H1 (cell line): ENCODE results near the gene CCDC120. TPM values are rescaled to one million over a fixed set of nuclear protein-coding genes. Genes with fewer than 3 reads are reported as not detected.

Source experiments
- CTCF ChIA-PET: fragments of 300-600 bp; sonication (Branson Sonifier 250); formaldehyde crosslinking; loops from one replicate; lab custom pipeline; 2021; ENCODE audit not compliant: partially characterized antibody; lab: Charles Lee
- POLR2A ChIA-PET: fragments of 300-600 bp; sonication (Branson Sonifier 250); formaldehyde crosslinking; loops from one replicate; lab custom pipeline; 2021; ENCODE audit warnings: inconsistent platforms; ENCODE audit not compliant: partially characterized antibody; lab: Charles Lee
- DNase-seq, 2 experiments: peaks; one replicate each; pipeline versions ENCODE4 v3.0.0 to v3.0.0-alpha.2; 2010 to 2022; ENCODE audit warnings: low spot score in 2 of 2, low read depth in 1 of 2, mixed read lengths in 1 of 2
- FAIRE-seq: peaks from 2 replicates; lab custom pipeline; 2011; peaks lifted over from hg19 to GRCh38; lab: Jason Lieb, UNC
- H2AFZ ChIP-seq: 2 replicates; pipeline ENCODE4 v1.8.1; 2012; ENCODE audit warnings: low read length, inconsistent platforms
- H2AK5ac ChIP-seq: 2 replicates; pipeline ENCODE4 v1.6.1; 2013; ENCODE audit warnings: low read depth, low read length
- H2BK120ac ChIP-seq: replicated peaks from 2 replicates; pipeline ENCODE3; 2013; ENCODE audit warnings: low read depth, low read length, inconsistent platforms
- H2BK12ac ChIP-seq: 2 replicates; pipeline ENCODE4 v1.6.1; 2013; ENCODE audit warnings: low read depth, low read length
- H2BK15ac ChIP-seq: 2 replicates; pipeline ENCODE4 v1.6.1; 2013; ENCODE audit warnings: low read length
- H2BK20ac ChIP-seq: 2 replicates; pipeline ENCODE4 v1.6.1; 2013; ENCODE audit warnings: low read length
- H2BK5ac ChIP-seq: 2 replicates; pipeline ENCODE4 v1.6.1; 2013; ENCODE audit warnings: low read depth, low read length
- H3K14ac ChIP-seq: 2 replicates; pipeline ENCODE4 v1.6.1; 2013; ENCODE audit warnings: inconsistent platforms; ENCODE audit not compliant: insufficient read length
- H3K18ac ChIP-seq: 2 replicates; pipeline ENCODE4 v1.6.1; 2013; ENCODE audit warnings: low read length; ENCODE audit errors: extremely low read depth
- H3K23ac ChIP-seq: 2 replicates; pipeline ENCODE4 v1.6.1; 2013; ENCODE audit warnings: inconsistent platforms; ENCODE audit not compliant: insufficient read length
- H3K23me2 ChIP-seq: 2 replicates; pipeline ENCODE4 v1.6.1; 2013; ENCODE audit warnings: low read depth, low read length
- H3K27ac ChIP-seq: 2 replicates; pipeline ENCODE4 v1.6.1; 2011; ENCODE audit warnings: low read depth, low read length, inconsistent platforms
- H3K27me3 ChIP-seq, 4 experiments: replicated peaks in 1 of 4; 1 replicate in 1 of 4; 2 replicates in 3 of 4; pipeline versions ENCODE4 v1.6.1 to v1.8.1; 2011 to 2013; ENCODE audit warnings: low read length in 3 of 4, mild to moderate bottlenecking in 3 of 4, inconsistent platforms in 2 of 4, mixed read lengths in 2 of 4, moderate library complexity in 1 of 4; ENCODE audit not compliant: control insufficient read depth in 3 of 4, insufficient read depth in 3 of 4; ENCODE audit errors: extremely low read depth in 1 of 4
- H3K36me3 ChIP-seq, 4 experiments: 2 replicates each; pipeline versions ENCODE4 v1.6.1 to v1.8.1; 2011 to 2013; ENCODE audit warnings: mild to moderate bottlenecking in 4 of 4, low read length in 3 of 4, moderate library complexity in 2 of 4, control low read depth in 1 of 4, inconsistent platforms in 1 of 4; ENCODE audit not compliant: insufficient read depth in 4 of 4, control insufficient read depth in 2 of 4
- H3K4ac ChIP-seq: replicated peaks from 2 replicates; pipeline ENCODE3; 2013; ENCODE audit warnings: low read length, low read depth, mixed read lengths, inconsistent platforms; ENCODE audit not compliant: insufficient read length
- H3K4me1 ChIP-seq, 4 experiments: replicated peaks in 1 of 4; 1 replicate in 1 of 4; 2 replicates in 3 of 4; pipeline versions ENCODE4 v1.6.1 to v1.8.1; 2011 to 2013; ENCODE audit warnings: low read length in 3 of 4, inconsistent platforms in 2 of 4, mixed read lengths in 1 of 4; ENCODE audit not compliant: insufficient read depth in 4 of 4, control insufficient read depth in 3 of 4
- H3K4me2 ChIP-seq, 2 experiments: 2 replicates each; pipeline versions ENCODE4 v1.6.1 to v1.8.1; 2011 to 2013; ENCODE audit warnings: low read depth in 2 of 2, low read length in 2 of 2, control low read depth in 1 of 2, inconsistent platforms in 1 of 2, mild to moderate bottlenecking in 1 of 2; ENCODE audit not compliant: insufficient read depth in 1 of 2
- H3K4me3 ChIP-seq, 4 experiments: fragments of 200-600, 300-600 bp in 1 of 4; sonication (generic), shearing (Covaris generic), sonication (Bioruptor Twin) in 1 of 4; 2 replicates each; pipeline versions ENCODE4 v1.5.1 to v1.8.1; 2011 to 2016; ENCODE audit warnings: low read length in 4 of 4, low read depth in 3 of 4, control low read depth in 2 of 4, inconsistent platforms in 2 of 4, mild to moderate bottlenecking in 2 of 4, mixed read lengths in 1 of 4, moderate library complexity in 1 of 4; ENCODE audit not compliant: insufficient read depth in 2 of 4; ENCODE audit errors: extremely low read depth in 1 of 4
- H3K56ac ChIP-seq: replicated peaks from 2 replicates; pipeline ENCODE3; 2013; ENCODE audit warnings: low read depth, mild to moderate bottlenecking, mixed read lengths, low read length, inconsistent platforms; ENCODE audit not compliant: insufficient read length
- H3K79me1 ChIP-seq: 2 replicates; pipeline ENCODE4 v1.6.1; 2013; ENCODE audit warnings: low read depth, low read length, control low read depth
- H3K79me2 ChIP-seq, 2 experiments: 2 replicates each; pipeline versions ENCODE4 v1.6.1 to v1.8.1; 2012 to 2013; ENCODE audit warnings: low read length in 2 of 2, mild to moderate bottlenecking in 2 of 2, inconsistent platforms in 1 of 2; ENCODE audit not compliant: insufficient read depth in 2 of 2, control insufficient read depth in 1 of 2
- H3K9ac ChIP-seq, 4 experiments: replicated peaks in 1 of 4; 1 replicate in 1 of 4; 2 replicates in 3 of 4; pipeline versions ENCODE4 v1.6.1 to v1.8.1; 2011 to 2013; ENCODE audit warnings: low read depth in 3 of 4, low read length in 3 of 4, control low read depth in 2 of 4, mild to moderate bottlenecking in 2 of 4, moderate library complexity in 2 of 4, inconsistent platforms in 1 of 4; ENCODE audit errors: extremely low read depth in 1 of 4
- H3K9me3 ChIP-seq, 2 experiments: 2 replicates each; pipeline versions ENCODE4 v1.6.1 to v1.8.1; 2012 to 2013; ENCODE audit warnings: mild to moderate bottlenecking in 2 of 2, moderate library complexity in 2 of 2, control low read depth in 1 of 2, inconsistent platforms in 1 of 2, low read depth in 1 of 2, low read length in 1 of 2, mixed read lengths in 1 of 2; ENCODE audit not compliant: insufficient read depth in 2 of 2
- H4K20me1 ChIP-seq, 2 experiments: replicated peaks in 1 of 2; 2 replicates each; pipeline versions ENCODE3 to v1.8.1; 2011 to 2013; ENCODE audit warnings: inconsistent platforms in 2 of 2, low read length in 2 of 2, mild to moderate bottlenecking in 1 of 2; ENCODE audit not compliant: insufficient read depth in 2 of 2, control insufficient read depth in 1 of 2
- H4K5ac ChIP-seq: 2 replicates; pipeline ENCODE4 v1.6.1; 2013; ENCODE audit warnings: low read length, low read depth, mixed read lengths, inconsistent platforms; ENCODE audit not compliant: insufficient read length
- H4K8ac ChIP-seq: 2 replicates; pipeline ENCODE4 v1.8.0; 2013; ENCODE audit warnings: mild to moderate bottlenecking, moderate library complexity, low read length, inconsistent platforms; ENCODE audit not compliant: insufficient read depth; ENCODE audit errors: extremely low read depth
- H4K91ac ChIP-seq: replicated peaks from 2 replicates; pipeline ENCODE3; 2013; ENCODE audit warnings: low read length, mixed read lengths, inconsistent platforms; ENCODE audit not compliant: insufficient read length
- ASH2L ChIP-seq: fragments of 200-600, 300-600 bp; sonication (generic); IDR thresholded peaks from one replicate; pipeline ENCODE4 v1.7.1; 2017; ENCODE audit warnings: low read length
- BACH1 ChIP-seq: IDR thresholded peaks from 2 replicates; pipeline ENCODE4 v1.6.1; 2012; ENCODE audit warnings: low read length, improper control_type of control experiment
- CEBPB ChIP-seq: IDR thresholded peaks from 2 replicates; pipeline ENCODE4 v1.6.1; 2012; ENCODE audit warnings: low read depth, low read length
- HDAC6 ChIP-seq: IDR thresholded peaks from one replicate; pipeline ENCODE4 v1.7.1; 2012; ENCODE audit warnings: low read depth, mild to moderate bottlenecking, inconsistent platforms, low read length, moderate library complexity
- KDM5A ChIP-seq: fragments of 200-600 bp; IDR thresholded peaks from 2 replicates; pipeline ENCODE4 v1.7.1; 2012; ENCODE audit warnings: mild to moderate bottlenecking, low read length, inconsistent platforms, mixed read lengths
- SP1 ChIP-seq: IDR thresholded peaks from 2 replicates; pipeline ENCODE4 v1.6.1; 2011; ENCODE audit warnings: low read depth, low read length
- TAF1 ChIP-seq: IDR thresholded peaks from 2 replicates; pipeline ENCODE4 v1.6.1; 2011; ENCODE audit warnings: mild to moderate bottlenecking, low read depth, low read length
- TEAD4 ChIP-seq: IDR thresholded peaks from 2 replicates; pipeline ENCODE4 v1.6.1; 2012; ENCODE audit warnings: low read depth, low read length, inconsistent platforms, mixed read lengths
- YY1 ChIP-seq: IDR thresholded peaks from 2 replicates; pipeline ENCODE4 v1.6.1; 2011; ENCODE audit warnings: low read depth, mild to moderate bottlenecking, low read length
- WGBS, 2 experiments: shearing (Covaris generic) in 1 of 2; methylation state at CpG; one replicate each; pipeline versions ENCODE4 v1.1.6 to v1.1.7; 2013 to 2015; ENCODE audit warnings: low lambda C conversion rate in 2 of 2, mixed read lengths in 2 of 2, inconsistent platforms in 1 of 2, low coverage in 1 of 2, missing lambda C conversion rate in 1 of 2; ENCODE audit not compliant: insufficient replicate concordance in 2 of 2, insufficient coverage in 1 of 2, insufficient read length in 1 of 2; ENCODE audit errors: extremely low coverage in 1 of 2, missing lambda C conversion rate in 1 of 2; 5-methylcytosine and 5-hydroxymethylcytosine counted together
- polyA plus RNA-seq, 7 experiments: library from polyadenylated mRNA; depleted of rRNA in 3 of 7; stranded (reverse) in 5 of 7; unstranded in 2 of 7; fragments of >200 nt in 5 of 7; fragments of 200-250 nt in 2 of 7; gene quantifications; 1 replicate in 5 of 7; 2 replicates in 1 of 7; 4 replicates in 1 of 7; pipeline versions ENCODE4 v1.2.1 to v1.2.3, GENCODE V29; 2011 to 2013; ENCODE audit warnings: missing spikeins in 2 of 7, mixed read lengths in 2 of 7
- total RNA-seq: library from RNA; stranded (reverse); fragmentation: NEBNext Ultra II Directional; extraction: Animal tissue kit (Norgen Biotek cat#: 25700); gene quantifications from 2 replicates; pipeline ENCODE4 v1.2.1, GENCODE V29; 2021
- TF ChIP-seq, protein P1 (sequence below): IDR thresholded peaks from 2 replicates; pipeline ENCODE4 v1.6.1; 2012; ENCODE audit warnings: inconsistent platforms

CCDC120 gene
- total and polyA plus RNA-seq, 2 of the 8 experiments (the other 6 are each of a cell fraction or from before 2014, with no cell fraction given) = 4.9 to 11.9 TPM

DNA sequence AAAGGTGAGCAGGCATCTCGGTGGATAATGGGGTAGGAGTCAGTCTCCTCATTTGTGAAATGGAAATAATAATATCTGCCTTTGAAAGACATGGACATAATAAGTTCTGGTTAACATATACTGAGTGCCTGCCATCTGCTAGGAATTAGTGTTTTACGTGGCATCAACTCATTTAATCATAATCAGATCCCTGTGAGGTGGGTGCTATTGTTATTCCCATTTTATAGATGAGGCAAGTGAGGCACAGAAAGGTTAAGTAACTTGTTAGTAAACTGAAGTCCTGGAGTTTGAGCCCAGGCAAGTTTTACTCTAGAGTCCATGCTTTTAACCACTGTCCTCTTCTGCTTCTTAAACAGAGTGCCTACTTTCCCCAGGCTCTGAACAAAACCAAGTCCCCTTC lies 7.5 kb downstream of the CCDC120 start:
- H3K4ac ChIP-seq = no peak overlapping the region
- H3K27ac ChIP-seq = no peak overlapping the region
- H2AFZ ChIP-seq = no peak overlapping the region
- H3K9ac ChIP-seq = no peak overlapping the region
- ChIA-PET POLR2A (interaction anchor here (1.6 kb wide), 1 partner anchor 154 kb away, joined by 3 read pairs; no protein-coding TSS in a partner anchor), CTCF (interaction anchor here (1.4 kb wide), 1 partner anchor 10 kb away, joined by 4 read pairs; no protein-coding TSS in a partner anchor)
- no peak overlapping the region for H2BK20ac ChIP-seq
- no peak overlapping the region for H3K18ac ChIP-seq
- H4K5ac ChIP-seq = no peak overlapping the region
- H3K23ac ChIP-seq = no peak overlapping the region
- no peak overlapping the region for H3K4me2 ChIP-seq
- H2BK15ac ChIP-seq = no peak overlapping the region
- peaks cover 0 to 12% (median 3%) of the 10 kb centered on the region in 4 experiments; a peak in 2 of 8 replicates for H3K36me3 ChIP-seq
- no peak for FAIRE-seq
- TF ChIP-seq TAF1 (no peak), KDM5A (no peak), BACH1 (no peak), YY1 (no peak), SP1 (no peak), CEBPB (no peak), TEAD4 (no peak), HDAC6 (no peak), ASH2L (no peak)
- TF ChIP-seq, protein P1, sequence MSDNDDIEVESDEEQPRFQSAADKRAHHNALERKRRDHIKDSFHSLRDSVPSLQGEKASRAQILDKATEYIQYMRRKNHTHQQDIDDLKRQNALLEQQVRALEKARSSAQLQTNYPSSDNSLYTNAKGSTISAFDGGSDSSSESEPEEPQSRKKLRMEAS = no peak
- DNase-seq = no peak
- peaks cover 0 to 1% of the 10 kb centered on the region in 2 experiments for H4K20me1 ChIP-seq
- H3K4me1 ChIP-seq = 0 out of 7 replicates have a peak, but pooled peaks cover 0 to under 1% (median 0%) of the 10 kb centered on the region in 4 experiments
- no peaks in the 10 kb centered on the region for H3K79me2 ChIP-seq
- H4K8ac ChIP-seq = no peak overlapping the region
- H3K4me3 ChIP-seq = no peak overlapping the region
- 83% methylated on average over 1 of the region's 2 CpGs; no CpG with 5 or more reads in 1 of the 2 experiments for WGBS, 2 experiments
- H2BK12ac ChIP-seq = no peak overlapping the region
- H2AK5ac ChIP-seq = no peak overlapping the region
- H3K56ac ChIP-seq = no peak overlapping the region
- H3K79me1 ChIP-seq = no peaks in the 10 kb centered on the region
- no peaks in the 10 kb centered on the region for H3K27me3 ChIP-seq
- H2BK120ac ChIP-seq = no peak overlapping the region
- no peaks in the 10 kb centered on the region for H3K9me3 ChIP-seq
- no peak overlapping the region for H4K91ac ChIP-seq
- no peaks in the 10 kb centered on the region for H3K23me2 ChIP-seq
- no peak overlapping the region for H3K14ac ChIP-seq
- H2BK5ac ChIP-seq = no peak overlapping the region
